Muscle layer of duodenum (tissue), 2 donors: ENCODE measurements around the gene GREB1L.
"Not testable (repeated sequence)": the region's sequence is repeated elsewhere in the genome, so short reads cannot be mapped to it uniquely, and the experiment has no call there.

ENCODE experiments used
- H3K27ac ChIP-seq: one replicate; pipeline ENCODE4 v1.7.0; 2013; ENCODE audit warnings: mild to moderate bottlenecking, low read length
- H3K27me3 ChIP-seq: one replicate; pipeline ENCODE4 v1.7.0; 2013; ENCODE audit warnings: low read depth, mild to moderate bottlenecking, control low read depth, low read length
- H3K36me3 ChIP-seq, 2 donors: one replicate each; pipeline ENCODE4 v1.7.0; 2013; ENCODE audit warnings: low read length in 2 of 2, control low read depth in 1 of 2, mild to moderate bottlenecking in 1 of 2; ENCODE audit not compliant: insufficient read depth in 2 of 2, control insufficient read depth in 1 of 2
- H3K4me1 ChIP-seq, 2 donors: one replicate each; pipeline ENCODE4 v1.7.0; 2013; ENCODE audit warnings: low read length in 2 of 2, mild to moderate bottlenecking in 2 of 2, control low read depth in 1 of 2, moderate library complexity in 1 of 2; ENCODE audit not compliant: insufficient read depth in 2 of 2, control insufficient read depth in 1 of 2
- H3K4me3 ChIP-seq, 2 donors: one replicate each; pipeline ENCODE4 v1.7.0; 2013; ENCODE audit warnings: low read length in 2 of 2, low read depth in 1 of 2, mild to moderate bottlenecking in 1 of 2
- H3K9me3 ChIP-seq, 2 donors: one replicate each; pipeline ENCODE4 v1.7.0; 2013; ENCODE audit warnings: low read length in 2 of 2, control low read depth in 1 of 2, mild to moderate bottlenecking in 1 of 2; ENCODE audit not compliant: control insufficient read depth in 1 of 2
- donor health status: healthy.

The GREB1L gene

GRCh38 chr18:21309248-21309647 is 67.2 kb downstream of the GREB1L start:
- Histone ChIP-seq H3K4me3 (no peak overlapping the region), H3K36me3 (no peaks in the 10 kb centered on the region), H3K27me3 (no peaks in the 10 kb centered on the region), H3K27ac (no peak overlapping the region), H3K4me1 (no peaks in the 10 kb centered on the region), H3K9me3 (no peaks in the 10 kb centered on the region)

DNA sequence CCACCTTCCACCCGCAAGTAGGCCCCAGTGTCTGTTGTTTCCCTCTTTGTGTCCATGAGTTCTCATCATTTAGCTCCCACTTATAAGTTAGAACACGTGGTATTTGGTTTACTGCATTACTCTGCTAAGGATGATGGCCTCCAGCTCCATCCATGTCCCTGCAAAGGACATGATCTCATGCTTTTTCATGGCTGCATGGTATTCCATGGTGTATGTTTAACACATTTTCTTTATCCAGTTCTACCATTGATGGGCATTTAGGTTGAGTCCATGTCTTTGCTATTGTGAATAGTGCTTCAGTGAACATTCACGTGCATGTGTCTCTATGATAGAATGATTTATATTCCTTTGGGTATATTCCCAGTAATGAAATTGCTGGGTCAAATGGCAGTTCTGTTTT is 69.9 kb downstream of the GREB1L start:
- not testable (repeated sequence) for H3K27ac ChIP-seq, H3K36me3 ChIP-seq, H3K27me3 ChIP-seq, H3K9me3 ChIP-seq, H3K4me1 ChIP-seq, H3K4me3 ChIP-seq

DNA sequence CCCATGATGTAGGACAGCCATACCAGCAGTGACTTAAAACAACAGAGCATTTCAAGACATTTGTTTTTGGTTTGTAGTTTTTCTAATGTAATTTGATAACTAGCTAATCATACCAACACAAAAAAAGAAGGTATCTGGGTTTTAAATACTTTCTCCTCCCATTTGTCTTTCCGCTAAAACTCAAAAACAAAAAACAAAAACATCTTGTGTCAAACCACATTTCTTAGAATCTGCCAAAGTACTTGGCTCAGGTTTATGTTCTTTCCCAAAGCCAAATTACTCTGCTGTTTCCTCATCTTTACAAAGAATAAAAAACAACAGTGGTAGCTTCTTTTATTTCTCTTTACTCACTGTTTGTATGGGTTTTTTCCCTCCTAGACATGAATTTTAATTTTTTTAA is 71.5 kb downstream of the GREB1L start:
- Histone ChIP-seq H3K4me1 (no peaks in the 10 kb centered on the region), H3K9me3 (no peaks in the 10 kb centered on the region), H3K27me3 (no peaks in the 10 kb centered on the region), H3K4me3 (no peak overlapping the region), H3K36me3 (no peaks in the 10 kb centered on the region), H3K27ac (no peak overlapping the region)

DNA sequence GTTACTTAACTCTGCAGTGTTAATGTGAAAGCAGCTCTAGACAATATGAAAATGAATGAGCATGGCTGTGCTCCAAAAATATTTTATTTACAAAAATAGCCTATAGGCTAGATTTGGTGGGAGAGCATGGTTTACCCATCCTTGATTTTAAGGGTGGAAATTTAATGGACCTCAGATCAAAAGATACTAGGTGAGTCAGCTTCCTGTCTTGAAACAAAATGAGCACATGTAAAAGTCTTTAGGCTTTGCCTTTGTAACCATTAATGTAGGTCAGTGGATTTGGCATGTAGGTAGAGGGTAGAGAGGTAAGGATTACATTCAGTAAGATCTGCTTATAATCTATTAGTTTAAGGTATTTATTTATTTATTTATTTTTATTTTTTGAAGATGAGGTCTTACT is 72.7 kb downstream of the GREB1L start:
- H3K27ac ChIP-seq: no peak overlapping the region

GRCh38 chr18:21315126-21315525 is 73.1 kb downstream of the GREB1L start:
- H3K27ac ChIP-seq, H3K27me3 ChIP-seq, H3K9me3 ChIP-seq, H3K4me3 ChIP-seq, H3K36me3 ChIP-seq, H3K4me1 ChIP-seq: not testable (repeated sequence)

More for the DNA sequence above, 72.7 kb downstream of the GREB1L start:
- Histone ChIP-seq H3K9me3 (peaks cover 0 to under 1% of the 10 kb centered on the region in 2 donors), H3K27me3 (no peaks in the 10 kb centered on the region), H3K4me1 (no peaks in the 10 kb centered on the region), H3K4me3 (no peak overlapping the region), H3K36me3 (no peaks in the 10 kb centered on the region)

- no peaks in the 10 kb centered on the region for H3K4me1 ChIP-seq
- no peaks in the 10 kb centered on the region for H3K27me3 ChIP-seq
- H3K36me3 ChIP-seq: no peaks in the 10 kb centered on the region
- H3K9me3 ChIP-seq: peaks cover 0 to 2% of the 10 kb centered on the region in 2 donors
- H3K4me3 ChIP-seq: no peak overlapping the region
- H3K27ac ChIP-seq: no peak overlapping the region
Measured at GRCh38 chr18:21315741-21316197, 73.7 kb downstream of the GREB1L start.

DNA sequence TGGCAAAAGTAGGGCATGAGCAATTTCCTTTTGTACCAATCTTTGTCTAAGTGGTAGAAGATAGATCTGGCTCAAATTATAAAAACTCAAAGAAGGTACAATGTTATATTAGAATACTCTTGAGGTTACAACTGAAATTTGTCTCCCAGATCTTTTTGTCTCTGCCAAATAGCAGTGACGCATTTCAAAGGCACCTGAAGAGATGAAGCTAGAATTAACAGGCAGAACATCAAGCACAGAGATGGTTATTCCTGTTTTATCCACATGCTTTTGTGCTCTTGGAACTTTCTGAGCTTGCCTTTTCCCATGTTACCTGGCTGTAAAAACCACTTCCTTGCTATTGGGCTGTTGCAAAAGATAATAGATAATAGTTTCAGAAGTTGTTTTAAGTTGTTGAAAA is 74.3 kb downstream of the GREB1L start:
- no peak overlapping the region for H3K27ac ChIP-seq

GRCh38 chr18:21321711-21322110 is 79.7 kb downstream of the GREB1L start:
- Histone ChIP-seq H3K27ac (no peak overlapping the region), H3K9me3 (peaks cover 0 to 2% of the 10 kb centered on the region in 2 donors), H3K4me1 (no peaks in the 10 kb centered on the region), H3K4me3 (no peak overlapping the region), H3K27me3 (no peaks in the 10 kb centered on the region), H3K36me3 (no peaks in the 10 kb centered on the region)

More for the DNA sequence above, 74.3 kb downstream of the GREB1L start:
- H3K4me1 ChIP-seq: no peaks in the 10 kb centered on the region
- H3K9me3 ChIP-seq: peaks cover 0 to 2% of the 10 kb centered on the region in 2 donors
- no peaks in the 10 kb centered on the region for H3K36me3 ChIP-seq
- no peaks in the 10 kb centered on the region for H3K27me3 ChIP-seq
- no peak overlapping the region for H3K4me3 ChIP-seq

- H3K27me3 ChIP-seq: no peaks in the 10 kb centered on the region
- H3K9me3 ChIP-seq: no peaks in the 10 kb centered on the region
- H3K27ac ChIP-seq: no peak overlapping the region
- no peak overlapping the region for H3K4me3 ChIP-seq
- no peaks in the 10 kb centered on the region for H3K36me3 ChIP-seq
- no peaks in the 10 kb centered on the region for H3K4me1 ChIP-seq
Measured at GRCh38 chr18:21327101-21327500, 85.1 kb downstream of the GREB1L start.

DNA sequence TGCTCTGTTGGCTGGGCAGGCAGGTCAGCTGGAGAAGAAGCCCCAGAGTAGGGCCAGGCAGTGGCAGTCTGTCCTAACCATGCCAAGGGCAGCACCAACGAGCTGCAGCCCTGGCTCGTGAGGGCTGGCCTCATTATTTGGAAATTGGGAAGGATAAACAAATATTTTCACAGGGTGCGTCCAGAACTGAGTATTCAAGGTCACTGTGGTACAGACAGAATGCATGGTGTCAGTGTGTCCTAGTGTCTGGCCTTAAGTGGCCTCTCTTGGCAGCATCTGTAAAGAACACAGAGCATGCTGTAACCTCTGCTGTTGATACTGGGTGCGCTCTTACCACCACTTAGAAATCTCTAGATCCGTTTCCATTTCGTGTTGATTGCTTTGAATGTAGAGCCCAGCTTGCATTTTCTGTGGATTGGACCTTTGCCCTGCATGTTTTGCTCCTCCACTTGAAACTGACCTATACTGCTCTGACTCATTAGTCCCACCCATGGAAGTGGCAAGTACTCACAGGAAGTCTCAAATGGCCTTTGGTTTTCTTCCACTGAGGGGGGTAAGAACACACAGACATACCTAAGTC is 88.2 kb downstream of the GREB1L start:
- Histone ChIP-seq H3K27ac (no peak overlapping the region), H3K4me1 (no peaks in the 10 kb centered on the region), H3K4me3 (no peak overlapping the region), H3K27me3 (no peaks in the 10 kb centered on the region), H3K9me3 (no peaks in the 10 kb centered on the region), H3K36me3 (no peaks in the 10 kb centered on the region)

DNA sequence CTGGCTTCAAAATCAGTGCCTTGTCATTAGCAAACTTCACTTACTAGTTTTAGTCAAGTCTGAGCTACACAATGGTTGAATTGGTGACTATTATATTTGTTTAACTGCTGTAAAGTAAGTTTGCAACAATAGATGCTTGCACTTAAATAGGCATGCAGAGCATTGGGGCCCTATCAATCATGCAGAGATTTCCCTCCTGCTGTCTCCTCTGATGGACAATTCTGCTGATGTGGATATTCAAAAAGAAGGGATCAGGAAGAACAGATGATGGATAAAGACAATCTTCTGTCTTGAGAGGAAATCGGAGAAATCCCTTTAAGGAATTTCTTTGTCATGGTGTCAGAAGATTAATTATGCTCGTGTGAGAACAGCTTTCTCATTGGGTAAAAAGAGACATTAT is 89.0 kb downstream of the GREB1L start:
- H3K27me3 ChIP-seq: no peaks in the 10 kb centered on the region
- no peak overlapping the region for H3K4me3 ChIP-seq
- no peak overlapping the region for H3K27ac ChIP-seq
- no peaks in the 10 kb centered on the region for H3K36me3 ChIP-seq
- H3K9me3 ChIP-seq: no peaks in the 10 kb centered on the region
- no peaks in the 10 kb centered on the region for H3K4me1 ChIP-seq

DNA sequence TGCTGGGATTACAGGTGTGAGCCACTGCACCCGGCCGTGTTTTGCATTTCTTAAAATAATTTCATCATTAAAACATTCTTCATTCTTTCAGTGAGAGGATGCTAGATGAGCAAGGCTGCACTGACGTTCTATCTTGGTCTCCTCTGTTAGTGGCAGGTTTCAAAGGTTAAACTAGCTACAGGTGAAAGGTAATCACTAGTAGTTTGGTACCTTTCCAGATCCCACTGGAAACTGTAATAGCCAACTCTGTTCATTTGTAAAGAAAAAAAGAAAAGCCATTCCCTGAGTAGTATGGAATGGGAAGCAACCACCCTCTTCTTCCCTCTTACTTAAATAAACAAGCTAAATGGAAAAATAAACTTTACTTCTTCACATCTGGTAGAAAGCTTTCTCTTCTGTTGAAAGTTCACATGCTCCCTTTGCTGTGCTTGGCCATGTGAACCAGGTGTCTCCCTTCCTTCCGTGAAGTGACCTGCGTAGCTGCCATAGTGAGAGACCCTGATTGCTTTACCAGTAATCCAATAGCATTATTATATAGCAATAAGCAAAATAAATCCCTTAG is 94.0 kb downstream of the GREB1L start:
- Histone ChIP-seq H3K36me3 (no peaks in the 10 kb centered on the region), H3K27me3 (no peaks in the 10 kb centered on the region), H3K4me3 (no peak overlapping the region), H3K4me1 (no peaks in the 10 kb centered on the region), H3K9me3 (no peaks in the 10 kb centered on the region), H3K27ac (no peak overlapping the region)
